HG03558 (cell line): ENCODE data around the gene OR51B2.
"Not testable (repeated sequence)": the region's sequence is repeated elsewhere in the genome, so short reads cannot be mapped to it uniquely, and the experiment has no call there.

Source experiments
- ATAC-seq: cut with Tn5 transposase; IDR thresholded peaks from one replicate; pipeline ENCODE4 v1.9.1; 2021; ENCODE audit warnings: moderate number of reproducible peaks; ENCODE audit not compliant: unreplicated experiment; ENCODE audit errors: extremely low read depth

The OR51B2 gene

GRCh38 chr11:5324197-5324596 is at the start of gene OR51B2:
TSS of gene OR51B2 (minus strand) at chr11:5324297. CDS start at chr11:5324297, 0 bp downstream.
- ATAC-seq = no peak

- ATAC-seq = no peak
These were observed 45.7 kb upstream of the OR51B2 start for GRCh38 chr11:5369789-5370188.

GRCh38 chr11:5368502-5369043 is 44.5 kb upstream of the OR51B2 start:
- ATAC-seq = no peak

- ATAC-seq = no peak
These were observed 43.5 kb upstream of the OR51B2 start for GRCh38 chr11:5367448-5368074.

- no peak for ATAC-seq
These were observed 42.8 kb upstream of the OR51B2 start for GRCh38 chr11:5366856-5367255.

GRCh38 chr11:5366365-5366764 is 42.3 kb upstream of the OR51B2 start:
- not testable (repeated sequence) for ATAC-seq

- ATAC-seq = no peak
These were observed 40.1 kb upstream of the OR51B2 start for GRCh38 chr11:5364214-5364613.

- no peak for ATAC-seq
These were observed 39.6 kb upstream of the OR51B2 start for GRCh38 chr11:5363679-5364078.

- no peak for ATAC-seq
These were observed 38.0 kb upstream of the OR51B2 start for GRCh38 chr11:5362017-5362625.

- ATAC-seq = not testable (repeated sequence)
These were observed 31.9 kb upstream of the OR51B2 start for GRCh38 chr11:5356031-5356430.

- no peak for ATAC-seq
These were observed 27.1 kb upstream of the OR51B2 start, which contains the start of gene OR51B6 for GRCh38 chr11:5351208-5351607. TSS of gene OR51B6 (plus strand) at chr11:5351508. CDS start at chr11:5351508, 0 bp downstream.

- no peak for ATAC-seq
These were observed 25.5 kb upstream of the OR51B2 start for GRCh38 chr11:5349550-5349949.

GRCh38 chr11:5348551-5349194 is 24.6 kb upstream of the OR51B2 start:
- ATAC-seq = no peak

- no peak for ATAC-seq
These were observed 21.7 kb upstream of the OR51B2 start for GRCh38 chr11:5345831-5346230.

GRCh38 chr11:5343474-5344335 is 19.6 kb upstream of the OR51B2 start, which contains the start of gene OR51B5:
TSS of gene OR51B5 (minus strand) at chr11:5343524. CDS start at chr11:5343524, 0 bp downstream.
- ATAC-seq = no peak

GRCh38 chr11:5339771-5340322 is 15.8 kb upstream of the OR51B2 start:
- peak; percentile 65 for ATAC-seq

- ATAC-seq = not testable (repeated sequence)
These were observed 13.2 kb upstream of the OR51B2 start for GRCh38 chr11:5337253-5337652.

- no peak for ATAC-seq
These were observed 12.2 kb upstream of the OR51B2 start for GRCh38 chr11:5336331-5336730.

- ATAC-seq = no peak
These were observed 11.1 kb upstream of the OR51B2 start for GRCh38 chr11:5335170-5335569.

- ATAC-seq = no peak
These were observed 6.8 kb downstream of the OR51B2 start for GRCh38 chr11:5317292-5317691.
